Measurements from ENCODE around the gene COX7A2L.

Gene COX7A2L

GRCh38 chr2:42300527-42300926 lies 60.5 kb downstream of the COX7A2L start:
- Mint-ChIP-seq H3K27me3 (ENCODE audit: low read depth) (no peaks in the 10 kb centered on the region), H3K4me1 (ENCODE audit: low read depth) (peaks cover 38% of the 10 kb centered on the region), H3K9me3 (no peaks in the 10 kb centered on the region), H3K36me3 (ENCODE audit: low read depth) (peaks cover 55% of the 10 kb centered on the region), H3K4me3 (no peak overlapping the region), H3K27ac (no peak overlapping the region)

All from T-helper 1 cell treated with Interleukin-12 subunit alpha and Interleukin-12 subunit beta and Interleukin-4 antibody, amounts not matched to agents 30 μg/mL and 1 μg/mL, for 36 hours (primary cell).